NCI-H460 (cell line): ENCODE measurements around the gene HJV. TPM values are rescaled to one million over a fixed set of nuclear protein-coding genes. Genes with fewer than 3 reads are reported as not detected.

ENCODE experiments used
- DNase-seq: peaks from one replicate; pipeline ENCODE4 v3.0.0-alpha.2; 2016; ENCODE audit warnings: low read depth; ENCODE audit errors: extremely low read depth
- total RNA-seq: library from RNA; depleted of rRNA; stranded (reverse); fragments of >200 nt; shearing (Covaris generic); gene quantifications from 2 replicates; pipeline ENCODE4 v1.2.3, GENCODE V29; 2014

The HJV gene
- total RNA-seq, 1 experiment from 2014 or later, result not detected

- DNase-seq, result no peak
These were observed 1.0 kb upstream of the HJV start for GRCh38 chr1:146022403-146023127.

GRCh38 chr1:146021050-146021445 lies 487 bp downstream of the HJV start:
- DNase-seq, result no peak

DNA sequence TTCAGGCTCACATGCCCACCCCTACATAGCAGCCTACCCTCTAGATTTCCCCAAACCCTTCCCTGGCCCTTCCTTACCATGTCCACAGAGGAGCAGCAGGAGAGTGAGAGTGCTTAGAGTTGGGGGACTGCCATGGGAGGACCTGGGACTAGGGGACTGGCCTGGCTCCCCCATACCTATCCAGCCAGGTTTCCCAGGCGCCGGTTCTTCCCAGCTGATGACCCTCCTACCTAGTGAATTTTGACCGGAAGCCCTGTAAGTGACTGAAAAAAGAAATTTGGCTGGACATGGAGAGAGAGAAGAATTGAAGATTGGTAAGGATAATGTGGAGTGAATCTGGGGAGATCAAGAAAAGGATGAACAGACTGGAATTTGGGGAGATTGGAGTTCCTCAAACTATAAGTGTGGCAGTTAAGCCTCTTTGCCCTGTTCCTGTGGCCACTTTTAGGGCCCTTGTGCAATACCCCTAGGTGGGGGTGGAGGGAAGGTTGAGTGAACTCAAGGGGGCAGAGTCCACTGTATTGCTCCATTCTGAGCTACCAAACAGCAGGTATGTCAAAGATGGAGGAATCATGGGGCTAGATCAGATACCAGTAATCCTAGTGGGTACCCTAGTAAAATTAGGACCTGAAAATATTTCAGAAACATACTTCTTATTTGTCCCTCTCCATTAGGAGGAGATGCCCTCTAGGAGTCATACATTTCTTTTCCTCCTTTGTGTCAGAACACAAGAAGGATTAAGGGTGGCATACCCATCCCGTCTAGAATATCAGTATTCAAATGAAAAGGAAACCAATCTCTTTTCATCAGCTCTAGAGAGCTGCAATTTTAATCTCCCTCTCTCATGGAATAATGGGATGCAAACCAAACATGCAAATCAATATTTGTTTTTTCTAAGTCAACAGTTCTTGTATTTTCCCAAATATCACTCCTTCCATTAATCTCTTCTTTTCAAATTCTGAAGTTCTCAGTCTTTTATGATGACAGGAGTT lies 1.2 kb downstream of the HJV start:
- DNase-seq, result no peak

DNA sequence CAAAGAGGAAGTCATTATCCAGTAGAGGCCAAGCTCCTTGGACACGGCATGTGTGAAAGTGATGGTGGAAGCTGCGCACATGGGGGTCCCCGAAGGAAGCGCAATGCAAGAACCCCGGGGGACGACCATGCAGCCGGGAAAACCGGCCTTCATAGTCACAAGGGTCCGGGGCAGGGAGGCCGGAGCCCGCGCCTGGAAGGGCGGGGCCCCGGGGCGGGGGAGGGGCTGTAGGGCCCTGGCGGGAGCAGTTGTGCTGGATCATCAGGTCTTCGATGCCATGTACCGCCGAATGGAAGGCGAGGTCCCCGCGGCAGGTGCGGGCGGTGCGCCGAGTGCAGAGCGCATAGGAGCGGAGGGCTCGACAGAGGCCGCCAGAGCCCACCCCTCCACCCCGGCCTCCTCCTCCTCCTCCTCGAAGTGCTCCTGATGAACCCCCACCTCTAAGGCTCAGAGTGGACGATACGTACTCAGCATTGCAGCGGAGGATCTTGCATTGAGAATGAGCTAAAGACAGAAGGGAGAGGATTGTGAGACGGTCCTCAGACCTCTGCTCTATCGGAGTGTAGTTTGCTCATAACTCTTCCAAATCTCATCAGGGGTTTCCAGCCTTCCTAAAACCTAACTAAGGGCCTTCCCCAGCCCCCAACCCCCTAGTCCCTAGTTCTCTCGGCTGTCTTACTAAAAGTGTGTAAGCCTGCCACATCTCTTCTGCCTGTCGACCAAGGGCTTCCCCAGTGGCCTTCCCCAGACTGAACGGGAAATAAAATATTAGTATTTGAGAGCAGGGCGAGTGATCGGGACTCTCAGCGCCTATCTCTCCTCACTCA lies 2.1 kb downstream of the HJV start:
- no peak for DNase-seq

DNA sequence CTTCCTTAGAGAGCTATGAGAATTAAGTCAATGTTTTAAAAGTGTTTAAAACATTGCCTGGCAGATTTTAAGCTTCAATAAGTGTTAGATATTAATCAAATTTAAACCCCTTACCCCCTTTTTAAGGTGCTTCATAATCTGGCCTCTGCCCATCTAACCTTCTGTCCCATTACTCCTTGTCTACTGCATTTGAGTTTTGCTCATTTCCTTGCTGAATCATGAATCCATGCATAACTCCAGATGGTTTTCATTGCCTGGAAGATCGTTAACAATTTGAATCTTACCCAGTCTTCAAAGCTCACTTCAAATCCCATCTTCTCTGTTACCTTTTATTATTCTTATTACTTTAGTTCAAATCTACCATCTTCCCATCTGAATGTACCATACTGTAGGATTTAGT lies 4.6 kb downstream of the HJV start:
- no peak for DNase-seq

- no peak for DNase-seq
These were observed 8.0 kb downstream of the HJV start for GRCh38 chr1:146013559-146013922.

GRCh38 chr1:146012703-146013558 lies 8.6 kb downstream of the HJV start:
- peak; percentile 84 for DNase-seq

GRCh38 chr1:146010126-146010738 lies 11.3 kb downstream of the HJV start:
- no peak for DNase-seq

DNA sequence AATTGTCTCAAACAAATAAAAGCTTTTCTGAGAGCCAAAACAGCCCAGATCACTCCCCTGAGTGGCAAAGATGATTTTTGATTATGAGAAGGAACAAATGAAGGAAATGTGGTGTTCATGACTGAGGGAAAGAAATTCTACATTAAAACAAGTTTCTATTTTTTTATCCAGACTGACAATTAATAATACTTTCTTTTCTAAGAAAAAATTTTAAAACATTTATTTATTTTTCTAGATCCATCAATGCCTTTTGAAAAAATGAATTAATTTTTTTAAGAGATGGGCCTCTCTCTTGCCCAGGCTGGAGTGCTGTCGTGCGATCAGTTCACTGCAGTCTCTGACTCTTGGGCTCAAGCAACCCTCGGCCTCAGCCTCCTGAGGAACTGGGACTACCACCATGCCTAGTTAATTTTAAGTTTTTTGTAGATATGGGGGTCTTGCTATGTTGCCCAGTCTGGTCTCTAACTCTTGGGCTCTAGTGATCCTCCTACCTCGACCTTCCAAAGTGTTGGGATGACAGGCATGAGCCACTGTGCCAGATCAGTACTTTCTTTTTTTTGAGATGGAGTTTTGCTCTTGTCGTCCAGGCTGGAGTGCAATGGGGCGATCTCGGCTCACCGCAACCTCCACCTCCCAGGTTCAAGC lies 13.9 kb downstream of the HJV start:
- DNase-seq, result no peak

DNA sequence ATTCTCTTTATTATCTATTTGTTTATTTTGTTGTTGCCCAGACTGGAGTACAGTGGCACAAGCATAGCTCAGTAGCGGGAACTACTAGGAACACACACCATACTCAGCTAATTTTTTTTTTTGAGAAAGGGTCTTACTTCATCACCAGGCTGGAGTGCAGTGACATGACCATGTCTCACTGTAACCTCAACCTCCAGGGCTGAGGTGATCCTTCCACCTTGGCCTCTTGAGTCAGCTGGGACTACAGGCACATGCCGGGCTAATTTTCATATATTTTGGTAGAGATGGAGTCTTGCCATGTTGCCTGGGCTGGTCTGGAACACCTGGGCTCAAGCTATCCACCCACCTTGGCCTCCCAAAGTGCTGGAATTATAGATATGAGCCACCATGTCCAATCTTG lies 19.8 kb downstream of the HJV start:
- no peak for DNase-seq

- DNase-seq, result no peak
These were observed 22.1 kb downstream of the HJV start for GRCh38 chr1:145999321-146000024.

GRCh38 chr1:145997718-145998023 lies 23.9 kb downstream of the HJV start:
- DNase-seq, result no peak

DNA sequence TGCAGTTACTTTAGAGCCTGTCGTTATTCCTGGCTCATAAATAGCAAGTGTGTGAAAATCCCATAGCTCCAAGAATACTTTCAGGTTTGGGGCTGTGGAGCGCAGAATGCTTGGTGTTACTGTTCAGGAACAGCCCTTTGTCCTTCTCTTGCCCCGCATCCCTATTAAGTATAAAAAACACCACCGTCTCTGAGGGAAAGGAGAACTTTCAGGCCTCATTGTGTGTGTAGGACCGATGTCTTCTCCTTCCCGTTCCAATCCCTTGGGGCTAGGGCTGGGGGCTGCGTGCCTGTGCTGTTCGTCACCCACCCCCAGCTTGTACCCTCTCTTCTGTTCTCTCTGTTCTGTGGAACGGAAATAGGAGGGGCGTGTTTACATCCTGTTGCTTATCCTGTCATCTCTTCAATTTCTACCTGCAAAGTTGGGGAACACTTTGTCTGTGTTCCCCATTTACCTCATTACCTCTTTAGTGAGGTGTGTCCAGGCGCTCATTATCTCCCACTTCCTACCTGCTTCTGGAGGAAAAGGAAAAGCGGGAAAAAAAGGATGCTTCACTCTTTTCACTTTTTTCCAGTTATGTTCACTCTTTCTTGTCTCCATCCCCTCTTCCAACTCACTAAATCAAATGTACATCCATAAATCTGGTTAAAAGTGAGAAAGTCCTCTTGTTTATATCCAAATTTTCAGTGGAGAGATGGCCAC lies 24.4 kb downstream of the HJV start:
- no peak for DNase-seq

DNA sequence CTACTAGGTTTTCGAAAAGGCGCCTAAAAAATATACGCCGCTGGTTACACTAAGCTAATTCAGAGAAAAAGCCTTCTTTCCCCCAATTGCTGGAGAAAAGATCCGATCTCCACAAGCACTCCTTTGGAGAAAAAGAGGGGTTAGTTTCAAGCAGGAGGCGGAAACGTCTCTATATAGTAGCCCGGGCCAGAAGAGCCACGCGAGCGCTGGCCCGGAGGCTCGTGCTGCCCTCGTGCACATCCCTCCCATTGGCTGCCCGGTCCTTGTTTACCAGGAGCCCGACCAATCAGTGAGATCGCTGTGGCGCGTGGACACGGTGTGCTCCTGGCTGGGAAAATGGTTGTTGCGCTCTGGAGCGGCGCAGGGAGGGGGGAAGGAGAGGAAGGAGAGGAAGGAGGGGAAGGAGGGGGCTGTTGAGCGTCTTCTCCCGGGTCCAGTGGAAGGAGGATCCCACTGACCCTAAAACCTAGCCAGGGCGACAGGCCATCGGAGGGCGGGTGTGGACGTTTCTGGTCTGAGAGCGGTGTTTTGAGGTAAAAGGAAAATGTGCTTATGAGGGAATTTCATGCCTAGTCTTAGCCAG lies 25.0 kb downstream of the HJV start, which contains the start of gene TXNIP:
Gene TXNIP (minus strand): TSS at position 147 of the 583 bp plus-strand sequence. CDS start 313 bp downstream, outside the sequence.
- peak; percentile 100 for DNase-seq

DNA sequence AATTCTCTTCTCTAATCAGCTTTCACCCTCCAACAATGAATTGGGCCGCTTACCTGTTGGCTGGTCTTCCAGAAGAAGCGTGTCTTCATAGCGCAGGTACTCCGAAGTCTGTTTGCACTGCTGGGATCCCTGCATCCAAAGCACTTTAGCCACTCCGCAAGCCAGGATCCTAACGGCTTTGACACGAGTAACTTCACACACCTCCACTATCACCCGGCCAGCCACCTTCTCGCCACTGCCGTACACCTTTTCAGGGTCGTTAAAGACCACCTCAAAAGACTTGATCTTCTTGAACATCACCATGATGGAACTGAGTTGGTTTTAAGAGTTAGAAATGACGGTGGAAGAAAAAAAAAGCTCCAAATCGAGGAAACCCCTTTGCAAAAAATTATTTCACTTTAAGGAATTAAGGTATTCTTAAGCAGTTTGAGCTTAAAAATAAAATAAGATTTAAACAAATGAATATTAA lies 25.5 kb downstream of the HJV start:
- no peak for DNase-seq

GRCh38 chr1:145995148-145995881 lies 26.2 kb downstream of the HJV start:
- no peak for DNase-seq
